Stromal cell of bone marrow (primary cell): ENCODE measurements around the gene TEX13D.
"Not testable (repeated sequence)": the region's sequence is repeated elsewhere in the genome, so short reads cannot be mapped to it uniquely, and the experiment has no call there.

Source experiments
- DNase-seq: peaks from one replicate; pipeline ENCODE4 v3.0.0-alpha.2; 2012; ENCODE audit warnings: low read depth

Gene TEX13D

DNA sequence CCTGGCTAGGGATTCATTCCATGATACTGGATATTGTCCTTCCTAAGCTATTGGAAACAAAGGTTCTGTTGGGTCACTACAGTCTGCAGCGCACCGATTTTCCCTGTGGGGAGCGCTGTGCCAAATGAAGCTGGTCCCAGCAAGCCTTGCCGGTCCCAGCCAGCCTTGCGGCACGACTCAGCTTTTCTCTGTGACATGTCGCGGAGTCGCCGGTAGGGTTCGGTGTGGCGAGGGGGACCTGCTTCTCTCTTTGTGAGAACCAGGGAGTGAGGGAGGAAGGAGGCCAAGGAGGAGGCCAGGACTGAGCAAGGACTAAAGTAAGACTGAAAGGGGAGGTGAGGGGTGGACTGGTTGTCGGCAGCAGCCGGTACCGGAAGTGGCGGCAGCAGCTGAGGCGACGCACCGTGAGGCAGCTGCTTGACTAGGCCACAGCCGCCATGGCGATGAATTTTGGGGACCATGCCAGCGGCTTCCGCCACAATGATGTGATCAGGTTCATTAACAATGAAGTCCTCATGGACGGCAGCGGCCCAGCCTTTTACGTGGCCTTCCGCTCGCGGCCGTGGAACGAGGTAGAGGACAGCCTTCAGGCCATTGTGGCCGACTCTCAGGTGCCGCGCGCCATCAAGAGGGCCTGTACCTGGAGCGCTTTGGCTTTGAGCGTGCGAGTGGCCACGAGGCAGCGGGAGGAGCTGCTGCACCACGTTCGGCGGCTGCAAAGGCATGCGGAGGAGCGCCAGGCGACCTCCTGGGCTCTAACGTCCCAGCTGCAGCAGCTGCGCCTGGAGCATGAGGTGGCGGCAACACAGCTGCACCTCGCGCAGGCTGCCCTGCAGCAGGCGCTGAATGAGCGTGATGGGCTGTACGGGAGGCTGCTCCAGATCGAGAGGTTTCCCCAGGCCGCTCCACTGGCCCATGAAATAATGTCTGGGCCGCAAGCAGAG, at the start of gene TEX13D:
Gene TEX13D, plus strand, starts transcription at position 180 of the 944 bp plus-strand sequence. Its CDS starts 258 bp downstream, at position 438.
- DNase-seq = no peak

DNA sequence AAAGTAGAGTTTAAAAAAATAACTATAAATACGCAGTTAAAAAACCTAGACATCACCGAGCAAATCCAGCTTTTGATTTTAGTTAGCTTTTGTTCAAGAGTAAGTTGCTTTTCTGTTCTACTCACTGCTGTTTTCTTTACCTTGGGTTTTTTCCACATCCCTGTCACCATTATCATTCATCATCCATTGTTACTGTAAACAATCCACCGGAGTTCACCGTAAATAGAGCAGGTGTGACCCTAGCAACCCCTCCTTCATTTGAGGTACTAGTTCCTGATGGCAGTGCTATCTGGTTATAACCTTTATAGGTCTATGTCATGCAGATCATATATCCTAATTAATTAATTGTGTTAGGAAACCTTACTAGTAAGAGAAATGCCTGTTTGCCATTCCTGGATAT, 43.0 kb upstream of the TEX13D start:
- DNase-seq = no peak

DNA sequence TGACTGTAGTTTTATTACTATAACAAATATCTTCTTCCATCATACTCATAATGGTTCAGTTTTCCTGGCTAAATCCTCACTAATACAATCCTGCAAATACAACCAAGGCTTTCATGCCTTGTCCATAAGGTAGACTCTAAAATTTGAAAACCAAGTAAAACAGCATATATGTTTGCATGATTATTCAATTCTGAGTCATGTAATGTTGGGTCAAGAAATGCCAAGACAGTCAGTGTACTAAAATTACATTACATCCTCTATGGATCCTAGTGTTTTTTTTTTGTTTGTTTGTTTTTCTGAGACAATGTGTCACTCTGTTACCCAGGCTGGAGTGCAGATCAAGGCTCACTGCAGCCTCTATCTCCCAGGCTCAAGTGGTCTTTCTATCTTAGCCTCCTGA, 38.6 kb upstream of the TEX13D start:
- DNase-seq = no peak

DNA sequence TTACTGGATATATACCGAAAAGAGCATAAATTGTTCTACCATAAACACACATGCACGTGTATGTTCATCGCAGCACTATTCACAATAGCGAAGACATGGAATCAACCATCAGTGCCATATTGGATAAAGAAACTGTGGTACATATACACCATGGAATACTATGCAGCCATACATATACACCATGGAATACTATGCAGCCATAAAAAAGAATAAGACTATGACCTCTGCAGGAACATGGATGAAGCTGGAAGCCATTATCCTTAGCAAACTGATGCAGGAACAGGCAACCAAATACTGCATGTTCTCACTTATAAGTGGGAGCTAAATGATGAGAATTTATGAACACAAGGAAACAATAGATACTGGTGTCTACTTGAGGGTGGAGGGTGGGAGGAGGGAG, 33.1 kb upstream of the TEX13D start:
- not testable (repeated sequence) for DNase-seq

GRCh38 chrX:124300405-124300804, 32.1 kb upstream of the TEX13D start:
- no peak for DNase-seq

DNA sequence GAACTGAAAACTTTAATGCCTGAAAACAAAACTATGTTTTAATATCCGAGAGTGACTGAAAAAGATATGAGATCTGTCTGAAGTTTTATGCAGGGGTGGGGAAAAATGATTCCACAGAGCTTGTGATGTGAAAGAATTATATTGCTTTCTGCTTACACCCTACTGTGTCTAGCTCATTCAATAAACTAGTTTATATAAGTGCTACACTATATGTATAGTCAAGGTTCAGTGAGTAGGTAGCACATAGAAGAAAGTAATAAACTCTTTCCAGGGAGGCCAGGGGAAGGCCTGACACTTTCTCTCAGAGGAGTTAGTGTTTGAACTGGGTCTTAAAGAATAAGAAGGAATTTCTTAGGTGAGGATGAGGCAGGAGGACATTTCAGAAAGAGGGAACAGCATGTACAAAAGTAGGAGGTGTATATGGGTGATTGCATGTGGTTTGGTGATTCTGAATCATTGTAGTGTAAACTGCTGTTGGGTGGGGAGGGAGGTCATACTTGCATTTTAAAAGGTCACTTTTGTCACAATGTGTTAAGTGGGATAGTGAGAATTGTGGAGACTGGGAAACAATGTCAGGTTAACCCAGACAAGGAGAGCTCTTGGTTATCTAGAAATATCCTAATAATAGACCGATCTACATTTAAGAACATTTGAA, 25.1 kb upstream of the TEX13D start:
- no peak for DNase-seq

DNA sequence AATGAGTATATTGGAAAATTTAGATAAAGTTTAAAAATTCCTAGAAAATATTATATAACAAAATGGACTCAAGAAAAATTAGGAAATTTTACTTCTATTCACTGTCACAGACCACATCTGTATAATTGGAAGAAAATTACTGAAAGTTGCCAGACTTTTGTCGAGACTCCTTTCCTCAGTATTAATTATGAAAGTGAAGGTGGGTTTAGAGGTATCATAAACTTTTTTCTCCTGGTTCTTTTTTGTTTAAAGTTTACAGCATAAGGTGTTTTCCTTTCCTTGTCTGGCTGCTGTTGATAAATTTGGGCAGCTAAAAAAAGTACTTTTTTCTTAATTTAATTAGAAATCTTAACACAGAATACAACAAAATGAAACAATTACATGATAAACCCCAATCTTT, 6.7 kb upstream of the TEX13D start:
- no peak for DNase-seq

- peak; percentile 3 for DNase-seq
These were observed 3.7 kb upstream of the TEX13D start for GRCh38 chrX:124328765-124329164.

DNA sequence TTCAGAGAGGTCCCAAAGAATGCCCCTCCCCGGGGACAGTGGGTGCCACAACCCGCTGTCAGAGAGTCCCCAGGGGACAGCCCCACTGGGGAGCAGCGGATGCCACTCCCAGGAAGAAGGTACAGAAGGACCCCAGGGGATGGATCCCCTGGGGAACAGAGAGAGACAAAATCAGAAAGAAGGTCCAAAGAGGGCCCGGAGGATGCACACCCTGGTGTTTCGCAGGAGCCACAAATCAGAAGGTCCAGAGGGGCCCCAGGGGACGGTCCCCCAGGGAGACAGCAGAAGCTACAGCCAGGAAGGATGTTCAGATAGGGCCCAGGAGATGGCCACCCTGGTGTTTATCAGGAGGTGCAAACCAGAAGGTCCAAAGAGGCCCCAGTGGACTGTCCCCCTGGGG, 1.4 kb downstream of the TEX13D start:
- no peak for DNase-seq

DNA sequence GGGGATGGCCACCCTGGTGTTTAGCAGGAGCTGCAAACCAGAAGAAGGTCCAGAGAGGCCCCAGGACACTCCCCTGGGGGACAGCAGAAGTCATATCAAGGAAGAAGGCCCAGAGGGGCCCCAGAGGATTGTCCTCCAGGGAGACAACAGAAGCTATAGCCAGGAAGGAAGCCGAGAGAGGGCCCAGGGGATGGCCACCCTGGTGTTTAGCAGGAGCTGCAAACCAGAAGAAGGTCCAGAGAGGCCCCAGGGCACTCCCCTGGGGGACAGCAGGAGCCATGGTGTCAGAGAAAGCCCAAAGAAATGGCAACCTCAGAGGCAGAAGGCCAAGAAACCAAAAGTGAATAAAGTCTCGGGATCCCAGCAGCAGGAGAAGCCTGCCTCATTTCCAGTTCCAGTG, 2.1 kb downstream of the TEX13D start:
- DNase-seq = not testable (repeated sequence)

GRCh38 chrX:124335598-124335997, 3.1 kb downstream of the TEX13D start:
- no peak for DNase-seq

DNA sequence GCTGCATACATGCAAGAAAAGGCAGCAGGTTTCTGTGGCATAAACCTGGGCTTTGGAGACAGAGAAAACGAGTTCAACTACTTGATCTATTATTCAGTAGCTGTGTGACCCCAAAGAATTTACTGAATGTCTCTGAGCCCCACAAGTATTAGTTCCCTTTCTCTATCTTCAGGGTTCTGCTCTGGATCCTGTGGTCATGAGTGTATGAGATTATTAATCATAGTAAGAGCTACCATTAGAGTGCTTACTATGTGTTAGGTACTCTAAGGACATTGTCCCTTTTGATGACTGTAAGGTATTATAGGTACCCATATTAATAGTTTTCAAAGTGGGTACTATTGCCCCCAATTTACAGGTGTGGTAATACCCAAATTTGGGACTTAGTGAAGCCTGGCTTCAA, 5.5 kb downstream of the TEX13D start:
- DNase-seq = no peak

DNA sequence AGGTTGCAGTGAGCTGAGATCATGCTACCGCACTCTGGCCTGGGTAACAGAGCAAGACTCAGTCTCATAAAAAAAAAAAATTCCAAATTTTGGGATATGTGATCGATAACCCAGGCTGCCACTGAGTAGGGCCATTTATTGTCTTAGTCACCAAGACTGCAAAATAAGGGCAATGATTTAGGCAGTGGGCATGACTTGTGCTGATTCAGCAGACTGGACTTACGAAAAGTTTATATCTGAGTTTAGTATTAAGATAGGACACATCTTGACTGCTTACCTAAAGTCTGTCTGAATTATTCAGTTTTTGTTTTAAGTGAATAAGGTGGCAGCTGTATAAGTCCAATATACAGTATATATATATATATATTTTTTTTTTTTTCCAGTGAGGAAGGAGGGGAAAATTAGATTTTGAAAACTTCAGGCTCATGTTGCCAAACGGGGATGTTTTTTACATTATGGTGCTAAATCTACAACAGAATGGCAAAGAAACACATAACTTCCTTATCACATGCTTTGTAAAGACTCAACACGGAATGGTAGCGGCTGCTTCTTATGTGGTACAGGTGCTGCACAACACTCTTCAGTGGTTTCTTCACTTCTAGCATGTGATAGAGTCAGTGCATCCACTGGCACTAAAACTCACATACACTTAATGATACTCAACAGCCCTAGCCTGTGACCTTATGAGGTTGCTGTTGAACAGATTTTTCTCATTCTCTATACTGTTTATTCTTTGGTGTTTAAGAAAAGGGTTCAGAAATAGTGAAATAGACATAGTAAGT, 6.5 kb downstream of the TEX13D start:
- no peak for DNase-seq

DNA sequence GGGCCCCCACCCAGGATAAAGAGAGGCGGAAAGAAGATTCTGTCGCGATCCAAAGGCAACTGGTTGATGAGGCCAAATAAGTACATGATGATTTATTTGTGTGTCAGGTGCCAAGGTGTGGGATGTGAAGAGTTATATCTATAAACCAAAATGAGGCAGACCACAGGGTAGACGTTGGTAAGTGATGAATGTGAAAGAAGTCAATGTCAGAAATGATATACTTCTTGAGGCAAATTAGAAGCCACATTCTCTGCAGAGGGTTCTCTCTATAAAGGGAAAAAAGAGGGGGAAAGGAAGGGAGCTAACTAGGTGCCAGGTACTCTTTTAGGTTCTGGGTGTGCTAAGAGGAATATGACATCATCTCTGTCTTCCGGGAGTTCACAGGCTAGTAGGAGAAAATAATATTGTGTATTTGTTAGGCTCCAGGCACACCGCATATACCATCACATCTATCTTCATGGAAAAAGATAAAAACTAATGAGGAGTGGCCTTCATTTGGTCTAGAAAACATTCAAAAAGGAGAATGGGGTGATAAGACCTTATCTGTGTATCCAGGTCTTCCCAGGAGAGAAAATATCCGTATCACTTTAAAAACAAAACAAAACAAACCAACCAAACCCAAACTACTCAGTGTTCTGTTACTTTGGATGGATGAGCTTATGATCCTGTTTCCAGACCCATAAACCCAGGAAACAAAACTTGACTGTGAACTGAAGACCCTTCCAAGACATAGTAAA, 9.1 kb downstream of the TEX13D start:
- no peak for DNase-seq

- no peak for DNase-seq
These were observed 9.9 kb downstream of the TEX13D start for GRCh38 chrX:124342174-124342867.

GRCh38 chrX:124343016-124343415, 10.6 kb downstream of the TEX13D start:
- no peak for DNase-seq

DNA sequence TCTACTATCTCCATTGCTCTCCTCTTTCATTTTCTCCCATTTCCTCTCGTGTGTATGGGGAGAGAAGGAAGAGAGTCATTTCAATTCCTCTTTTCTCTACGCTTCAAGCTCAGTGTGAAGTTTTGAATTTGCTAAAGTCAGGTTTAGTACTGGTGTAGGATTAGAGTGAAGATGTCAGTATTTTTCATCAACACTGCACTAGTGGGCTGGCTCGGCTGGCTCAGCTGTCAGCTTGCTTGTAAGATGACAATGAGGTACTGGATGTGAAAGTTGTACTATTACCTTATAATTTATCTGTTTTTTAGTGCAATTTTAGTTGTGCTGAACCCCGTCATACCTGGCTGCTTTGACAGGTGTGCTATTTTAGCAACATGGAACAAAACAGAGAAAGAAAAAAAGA, 11.8 kb downstream of the TEX13D start:
- DNase-seq = no peak

GRCh38 chrX:124346117-124346876, 13.8 kb downstream of the TEX13D start, which contains the start of gene SH2D1A:
Gene SH2D1A (plus strand): TSS chrX:124346563. CDS start chrX:124346643, 80 bp downstream.
- no peak for DNase-seq

DNA sequence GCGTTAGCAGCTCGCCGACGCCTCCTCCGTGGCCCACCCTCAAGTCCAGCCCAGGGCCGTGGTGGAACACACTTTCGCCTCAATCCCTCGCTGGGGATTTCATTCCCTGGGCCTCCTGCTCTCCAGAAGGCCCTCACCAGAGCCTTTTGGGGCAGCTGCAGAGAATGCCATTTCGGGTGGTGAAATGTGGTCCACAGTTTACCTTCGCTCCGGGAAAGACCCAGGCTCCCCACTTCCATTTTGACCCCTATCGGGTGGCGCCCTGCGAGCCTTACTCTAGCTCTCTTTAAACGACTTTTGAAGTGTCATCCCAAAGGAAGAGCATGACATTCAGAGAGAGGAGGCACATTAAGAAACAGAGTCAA, 14.4 kb downstream of the TEX13D start:
- no peak for DNase-seq

GRCh38 chrX:124347242-124347641, 14.8 kb downstream of the TEX13D start:
- DNase-seq = no peak
